Measurements from ENCODE around the gene PEX14. TPM values are rescaled to one million over a fixed set of nuclear protein-coding genes. Genes with fewer than 3 reads are reported as not detected.
A peak's percentile ranks its signal among the peaks of the same experiment; 100 is the strongest.
"Not testable (repeated sequence)": the region's sequence is repeated elsewhere in the genome, so short reads cannot be mapped to it uniquely, and the experiment has no call there.

Gene PEX14
- total RNA-seq, 1 donor from 2014 or later, result 31.4 TPM

DNA sequence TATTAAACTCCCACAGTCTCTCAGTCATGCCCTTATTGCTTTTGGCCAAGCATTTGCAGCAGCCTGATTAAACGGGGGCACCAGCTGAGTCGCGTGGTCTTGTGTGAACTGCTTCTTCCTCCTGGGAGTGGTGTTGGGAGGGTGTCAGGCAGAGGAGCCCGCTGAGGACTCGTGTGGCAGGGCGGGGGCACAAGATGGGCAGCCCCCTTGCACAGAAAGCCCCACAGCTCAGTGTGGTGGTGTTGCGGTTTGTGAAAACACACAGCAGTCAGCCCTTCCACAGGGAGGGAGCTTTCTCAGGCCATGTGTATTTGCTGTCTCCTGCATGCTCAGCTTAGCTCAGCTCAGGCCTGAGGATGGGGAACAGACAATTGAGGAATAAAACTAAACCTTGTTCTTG lies 22.4 kb downstream of the PEX14 start:
- no peaks in the 10 kb centered on the region for H3K36me3 Mint-ChIP-seq
- no peak for DNase-seq (ENCODE audit: low spot score in 2 of 2, unreplicated experiment in 2 of 2)
- peaks cover 25% of the 10 kb centered on the region for H3K4me1 Mint-ChIP-seq
- H3K27ac Mint-ChIP-seq, result no peak overlapping the region
- TF ChIP-seq, protein P1, sequence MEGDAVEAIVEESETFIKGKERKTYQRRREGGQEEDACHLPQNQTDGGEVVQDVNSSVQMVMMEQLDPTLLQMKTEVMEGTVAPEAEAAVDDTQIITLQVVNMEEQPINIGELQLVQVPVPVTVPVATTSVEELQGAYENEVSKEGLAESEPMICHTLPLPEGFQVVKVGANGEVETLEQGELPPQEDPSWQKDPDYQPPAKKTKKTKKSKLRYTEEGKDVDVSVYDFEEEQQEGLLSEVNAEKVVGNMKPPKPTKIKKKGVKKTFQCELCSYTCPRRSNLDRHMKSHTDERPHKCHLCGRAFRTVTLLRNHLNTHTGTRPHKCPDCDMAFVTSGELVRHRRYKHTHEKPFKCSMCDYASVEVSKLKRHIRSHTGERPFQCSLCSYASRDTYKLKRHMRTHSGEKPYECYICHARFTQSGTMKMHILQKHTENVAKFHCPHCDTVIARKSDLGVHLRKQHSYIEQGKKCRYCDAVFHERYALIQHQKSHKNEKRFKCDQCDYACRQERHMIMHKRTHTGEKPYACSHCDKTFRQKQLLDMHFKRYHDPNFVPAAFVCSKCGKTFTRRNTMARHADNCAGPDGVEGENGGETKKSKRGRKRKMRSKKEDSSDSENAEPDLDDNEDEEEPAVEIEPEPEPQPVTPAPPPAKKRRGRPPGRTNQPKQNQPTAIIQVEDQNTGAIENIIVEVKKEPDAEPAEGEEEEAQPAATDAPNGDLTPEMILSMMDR (IDR thresholded peaks at IDR 0.05; ENCODE audit: unreplicated experiment), result no peak
- no peak overlapping the region for H3K4me3 Mint-ChIP-seq
- H3K9me3 Mint-ChIP-seq, result no peaks in the 10 kb centered on the region
- H3K27me3 Mint-ChIP-seq (ENCODE audit: low read depth), result no peaks in the 10 kb centered on the region

DNA sequence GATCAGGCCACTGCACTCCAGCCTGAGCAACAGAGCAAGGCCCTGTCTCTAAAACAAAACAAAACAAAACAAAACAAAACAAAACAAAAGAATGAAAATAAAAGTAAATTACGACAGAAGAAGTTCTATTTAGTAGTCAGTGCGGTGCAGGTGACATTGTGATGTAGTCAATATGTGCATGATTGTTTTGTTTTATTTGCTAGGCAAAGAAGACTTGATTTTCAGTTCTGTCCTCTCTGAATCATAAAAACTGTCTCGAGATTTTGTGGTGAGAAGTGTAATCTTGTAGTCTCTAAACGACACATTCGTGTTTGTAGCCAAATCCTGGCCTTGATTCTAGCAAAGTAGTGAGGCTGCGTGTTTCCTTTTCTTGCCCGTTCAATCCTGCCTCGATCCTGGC lies 23.5 kb downstream of the PEX14 start:
- no peak overlapping the region for H3K27ac Mint-ChIP-seq

DNA sequence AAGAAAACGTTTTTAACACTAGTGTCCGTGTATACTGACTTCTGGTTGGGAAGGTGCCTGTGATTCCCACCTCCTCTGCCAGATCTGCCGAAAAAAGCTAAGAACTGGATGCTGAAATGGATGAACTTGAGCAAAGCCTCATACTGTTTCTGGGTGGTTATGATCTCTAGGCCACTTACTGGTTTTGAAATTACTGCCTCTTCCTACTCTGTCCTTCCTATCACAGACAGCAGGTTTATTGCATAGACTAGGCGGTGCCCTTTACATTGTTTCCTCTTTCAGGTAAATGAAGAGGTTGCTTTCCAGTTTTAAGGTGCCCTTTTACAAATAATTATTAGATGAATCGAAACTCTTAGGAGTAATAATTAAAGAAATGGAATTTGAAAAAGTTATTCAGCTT lies 27.5 kb downstream of the PEX14 start:
- TF ChIP-seq, protein P1 (IDR thresholded peaks at IDR 0.05; ENCODE audit: unreplicated experiment), result no peak
- H3K27ac Mint-ChIP-seq, result no peak overlapping the region
- H3K4me3 Mint-ChIP-seq, result no peak overlapping the region
- H3K9me3 Mint-ChIP-seq, result no peaks in the 10 kb centered on the region
- no peaks in the 10 kb centered on the region for H3K36me3 Mint-ChIP-seq
- H3K4me1 Mint-ChIP-seq, result peaks cover 21% of the 10 kb centered on the region
- no peaks in the 10 kb centered on the region for H3K27me3 Mint-ChIP-seq (ENCODE audit: low read depth)
- no peak for DNase-seq (ENCODE audit: low spot score in 2 of 2, unreplicated experiment in 2 of 2)

More for the DNA sequence above, 23.5 kb downstream of the PEX14 start:
- Mint-ChIP-seq H3K9me3 (no peaks in the 10 kb centered on the region), H3K27me3 (ENCODE audit: low read depth) (no peaks in the 10 kb centered on the region), H3K4me3 (no peak overlapping the region), H3K36me3 (no peaks in the 10 kb centered on the region), H3K4me1 (peaks cover 25% of the 10 kb centered on the region)
- DNase-seq (ENCODE audit: low spot score in 2 of 2, unreplicated experiment in 2 of 2), result no peak
- TF ChIP-seq, protein P1 (IDR thresholded peaks at IDR 0.05; ENCODE audit: unreplicated experiment), result no peak

DNA sequence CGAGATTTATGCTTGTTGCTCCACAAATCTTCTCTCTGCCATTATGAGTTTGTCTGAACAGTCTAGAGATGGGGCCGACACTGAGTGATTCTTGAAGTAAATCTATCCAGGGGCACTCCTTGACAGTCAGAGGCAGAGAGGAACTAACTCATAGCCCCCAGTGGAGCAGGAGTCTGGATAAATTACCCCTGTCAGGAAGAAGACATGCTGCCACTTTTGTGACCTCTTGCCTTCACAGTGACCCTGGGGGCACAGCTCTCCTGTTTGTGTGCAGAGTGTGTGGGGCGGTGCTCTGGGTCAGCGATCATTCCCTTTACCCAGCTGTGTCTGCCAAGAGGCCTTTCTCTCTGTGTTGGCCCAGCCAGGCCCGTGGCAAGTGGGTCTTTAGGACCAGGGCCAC lies 29.5 kb downstream of the PEX14 start:
- DNase-seq (ENCODE audit: low spot score in 2 of 2, unreplicated experiment in 2 of 2), result no peak
- H3K27ac Mint-ChIP-seq, result peak overlapping the region; percentile 57
- no peaks in the 10 kb centered on the region for H3K9me3 Mint-ChIP-seq
- H3K27me3 Mint-ChIP-seq (ENCODE audit: low read depth), result no peaks in the 10 kb centered on the region
- H3K4me1 Mint-ChIP-seq, result peaks cover 34% of the 10 kb centered on the region
- TF ChIP-seq, protein P1 (IDR thresholded peaks at IDR 0.05; ENCODE audit: unreplicated experiment), result no peak
- H3K4me3 Mint-ChIP-seq, result no peak overlapping the region
- no peaks in the 10 kb centered on the region for H3K36me3 Mint-ChIP-seq

DNA sequence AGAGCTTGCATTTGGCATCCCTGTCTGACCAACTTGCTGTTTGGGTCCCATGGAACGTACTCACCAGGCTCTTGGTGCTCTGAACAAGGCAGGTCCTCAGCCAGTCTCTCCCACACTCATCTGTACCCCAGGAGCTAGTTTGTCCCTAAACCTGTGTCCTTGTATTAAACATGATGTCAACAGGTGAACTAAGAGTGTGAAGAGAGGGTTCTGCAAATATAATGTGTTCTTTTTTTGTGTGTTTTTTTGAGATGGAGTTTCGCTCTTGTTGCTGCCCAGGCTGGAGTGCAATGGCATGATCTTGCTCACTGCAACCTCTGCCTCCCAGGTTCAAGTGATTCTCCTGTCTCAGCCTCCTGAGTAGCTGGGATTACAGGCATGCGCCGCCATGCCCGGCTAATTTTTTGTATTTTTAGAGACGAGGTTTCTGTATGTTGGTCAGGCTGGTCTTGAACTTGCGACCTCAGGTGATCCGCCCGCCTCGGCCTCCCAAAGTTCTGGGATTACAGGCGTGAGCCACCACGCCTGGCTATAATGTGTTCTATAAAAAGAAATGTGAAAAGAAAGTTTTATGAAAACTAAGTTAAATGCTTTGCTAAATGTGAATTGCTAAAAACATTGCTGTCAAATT lies 31.4 kb downstream of the PEX14 start:
- not testable (repeated sequence) for H3K27me3 Mint-ChIP-seq (ENCODE audit: low read depth); H3K9me3 Mint-ChIP-seq; DNase-seq (ENCODE audit: low spot score in 2 of 2, unreplicated experiment in 2 of 2); H3K36me3 Mint-ChIP-seq; H3K4me3 Mint-ChIP-seq
- H3K27ac Mint-ChIP-seq, result peak overlapping the region; percentile 47
- peaks cover 42% of the 10 kb centered on the region for H3K4me1 Mint-ChIP-seq

DNA sequence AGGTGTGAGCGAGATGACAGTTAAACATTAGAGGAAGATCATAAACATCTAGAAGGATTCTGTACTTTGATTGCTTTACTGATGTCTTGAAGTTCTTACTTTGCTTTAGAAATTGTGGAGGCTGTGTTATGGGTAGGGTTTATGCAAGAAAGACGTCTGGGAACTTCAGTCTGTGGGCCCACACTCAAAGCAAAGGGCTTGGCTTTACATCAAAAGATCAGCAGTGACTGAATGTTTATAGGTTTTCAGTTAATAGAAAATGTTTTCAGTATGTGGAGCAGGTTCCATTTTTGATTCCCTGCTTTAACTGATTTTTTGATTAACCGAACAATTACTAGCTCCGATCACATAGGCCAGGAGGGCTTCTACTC lies 31.9 kb downstream of the PEX14 start:
- H3K27me3 Mint-ChIP-seq (ENCODE audit: low read depth), result no peaks in the 10 kb centered on the region
- H3K4me3 Mint-ChIP-seq, result no peak overlapping the region
- no peak for DNase-seq (ENCODE audit: low spot score in 2 of 2, unreplicated experiment in 2 of 2)
- H3K27ac Mint-ChIP-seq, result peak overlapping the region; percentile 47
- peaks cover 45% of the 10 kb centered on the region for H3K4me1 Mint-ChIP-seq
- TF ChIP-seq, protein P1 (IDR thresholded peaks at IDR 0.05; ENCODE audit: unreplicated experiment), result no peak
- H3K9me3 Mint-ChIP-seq, result no peaks in the 10 kb centered on the region
- H3K36me3 Mint-ChIP-seq, result no peaks in the 10 kb centered on the region

Data from mesothelial cell of epicardium (in vitro differentiated cells).